ENCODE measurements around the gene IVD. TPM values are rescaled to one million over a fixed set of nuclear protein-coding genes. Genes with fewer than 3 reads are reported as not detected.

The IVD gene
- total RNA-seq, 1 experiment from 2014 or later, result 58.9 TPM

- DNase-seq (no peak), ATAC-seq (no peak)
- H3K9me3 ChIP-seq (ENCODE audit: low read length), result no peaks in the 10 kb centered on the region
- no peak overlapping the region for H3K27ac ChIP-seq (ENCODE audit: low read length)
- ChIA-PET POLR2A (ENCODE audit: unreplicated experiment) (no interaction called here), CTCF (no interaction called here)
- no peaks in the 10 kb centered on the region for H3K4me1 ChIP-seq (ENCODE audit: insufficient read depth, low read length)
- H3K79me2 ChIP-seq (ENCODE audit: low read length), result no peaks in the 10 kb centered on the region
- no peaks in the 10 kb centered on the region for H3K27me3 ChIP-seq (ENCODE audit: low read length)
- no peak overlapping the region for H3K4me2 ChIP-seq (ENCODE audit: low read length)
- intact Hi-C loops (cut with micrococcal nuclease), result no loop called here
- H2AFZ ChIP-seq (ENCODE audit: low read length), result no peak overlapping the region
- BruUV-seq (replicated peaks), result no TSS peak
- H3K4me3 ChIP-seq (ENCODE audit: low read length), result no peak overlapping the region
- H4K20me1 ChIP-seq (ENCODE audit: low read length), result no peaks in the 10 kb centered on the region
- no peaks in the 10 kb centered on the region for H3K36me3 ChIP-seq (ENCODE audit: low read depth, low read length)
- TF ChIP-seq EZH2 (IDR thresholded peaks at IDR 0.05; ENCODE audit: low read length, unreplicated experiment), result no peak
- no peak for TF ChIP-seq EZH2phosphoT487 (IDR thresholded peaks at IDR 0.05; ENCODE audit: borderline replicate concordance, low read length)
- no peak for TF ChIP-seq CTCF (conservative IDR thresholded peaks at IDR 0.05; ENCODE audit: low read depth, low read length)
- H3K9me2 ChIP-seq (replicated peaks; ENCODE audit: low read length), result no peaks in the 10 kb centered on the region
- H3K9ac ChIP-seq (ENCODE audit: low read length), result no peak overlapping the region
- no peaks in the 10 kb centered on the region for H3F3A ChIP-seq (ENCODE audit: low read length, unreplicated experiment)
Measured at GRCh38 chr15:40399370-40399769, 6.2 kb upstream of the IVD start.

- Histone ChIP-seq H2AFZ (ENCODE audit: low read length) (no peak overlapping the region), H4K20me1 (ENCODE audit: low read length) (no peaks in the 10 kb centered on the region), H3K9me2 (replicated peaks; ENCODE audit: low read length) (no peaks in the 10 kb centered on the region), H3K4me1 (ENCODE audit: insufficient read depth, low read length) (peaks cover 21% of the 10 kb centered on the region), H3F3A (ENCODE audit: low read length, unreplicated experiment) (no peaks in the 10 kb centered on the region), H3K36me3 (ENCODE audit: low read depth, low read length) (peaks cover 21% of the 10 kb centered on the region), H3K27ac (ENCODE audit: low read length) (no peak overlapping the region), H3K27me3 (ENCODE audit: low read length) (no peaks in the 10 kb centered on the region), H3K79me2 (ENCODE audit: low read length) (peaks cover 33% of the 10 kb centered on the region), H3K9me3 (ENCODE audit: low read length) (no peaks in the 10 kb centered on the region), H3K4me2 (ENCODE audit: low read length) (peak overlapping the region; percentile 93), H3K9ac (ENCODE audit: low read length) (no peak overlapping the region), H3K4me3 (ENCODE audit: low read length) (peak overlapping the region; percentile 92)
- ChIA-PET CTCF (interaction anchor here (0.6 kb wide), 1 partner anchor 15 kb away, joined by 6 read pairs; no protein-coding TSS in a partner anchor), POLR2A (ENCODE audit: unreplicated experiment) (interaction anchor here (0.6 kb wide), 1 partner anchor 42 kb away, joined by 3 read pairs; no protein-coding TSS in a partner anchor)
- no peak for DNase-seq
- intact Hi-C loops (cut with micrococcal nuclease), result loop anchor here (5.0 kb wide), 1 partner anchor 65 kb away; the partner anchor contains the start of gene CCDC9B
- TF ChIP-seq EZH2 (IDR thresholded peaks at IDR 0.05; ENCODE audit: low read length, unreplicated experiment) (no peak), CTCF (conservative IDR thresholded peaks at IDR 0.05; ENCODE audit: low read depth, low read length) (no peak), EZH2phosphoT487 (IDR thresholded peaks at IDR 0.05; ENCODE audit: borderline replicate concordance, low read length) (no peak)
- no TSS peak for BruUV-seq (replicated peaks)
- no peak for ATAC-seq
Measured at GRCh38 chr15:40407330-40407990, 1.9 kb downstream of the IVD start.

- Histone ChIP-seq H3K27me3 (ENCODE audit: low read length) (no peaks in the 10 kb centered on the region), H3K9ac (ENCODE audit: low read length) (no peak overlapping the region), H3F3A (ENCODE audit: low read length, unreplicated experiment) (no peaks in the 10 kb centered on the region), H2AFZ (ENCODE audit: low read length) (no peak overlapping the region), H3K9me3 (ENCODE audit: low read length) (no peaks in the 10 kb centered on the region), H3K4me2 (ENCODE audit: low read length) (no peak overlapping the region), H4K20me1 (ENCODE audit: low read length) (no peaks in the 10 kb centered on the region), H3K36me3 (ENCODE audit: low read depth, low read length) (peaks cover 33% of the 10 kb centered on the region), H3K9me2 (replicated peaks; ENCODE audit: low read length) (no peaks in the 10 kb centered on the region), H3K4me1 (ENCODE audit: insufficient read depth, low read length) (peaks cover 21% of the 10 kb centered on the region), H3K4me3 (ENCODE audit: low read length) (no peak overlapping the region), H3K27ac (ENCODE audit: low read length) (no peak overlapping the region), H3K79me2 (ENCODE audit: low read length) (peaks cover 33% of the 10 kb centered on the region)
- peak; percentile 2; the same call in 1 of the 2 replicates for ATAC-seq
- intact Hi-C loops (cut with micrococcal nuclease), result loop anchor here (5.0 kb wide), 1 partner anchor 67 kb away; the partner anchor contains the start of gene CCDC9B
- ChIA-PET CTCF (interaction anchor here (0.6 kb wide), 1 partner anchor 129 kb away, joined by 3 read pairs; no protein-coding TSS in a partner anchor), POLR2A (ENCODE audit: unreplicated experiment) (interaction anchor here (0.6 kb wide), 1 partner anchor 65 kb away, joined by 7 read pairs; no protein-coding TSS in a partner anchor)
- peak; percentile 33 for DNase-seq
- BruUV-seq (replicated peaks), result no TSS peak
- TF ChIP-seq EZH2 (IDR thresholded peaks at IDR 0.05; ENCODE audit: low read length, unreplicated experiment) (no peak), CTCF (conservative IDR thresholded peaks at IDR 0.05; ENCODE audit: low read depth, low read length) (no peak), EZH2phosphoT487 (IDR thresholded peaks at IDR 0.05; ENCODE audit: borderline replicate concordance, low read length) (no peak)
Measured at GRCh38 chr15:40409366-40409765, 3.8 kb downstream of the IVD start.

All from PC-3 (cell line).